ENCODE results near the gene FLVCR2.

FLVCR2 gene

GRCh38 chr14:75625034-75625433 lies 46.6 kb downstream of the FLVCR2 start:
- no peak overlapping the region for H3K4me3 Mint-ChIP-seq
- DNase-seq = no peak

GRCh38 chr14:75626396-75626795 lies 48.0 kb downstream of the FLVCR2 start:
- DNase-seq (no peak), ATAC-seq (no peak)
- H3K4me3 Mint-ChIP-seq = no peak overlapping the region
- H3K4me1 Mint-ChIP-seq = no peaks in the 10 kb centered on the region
- H3K27ac Mint-ChIP-seq = no peak overlapping the region
- H3K9me3 Mint-ChIP-seq = no peaks in the 10 kb centered on the region
- no peaks in the 10 kb centered on the region for H3K27me3 Mint-ChIP-seq

More at GRCh38 chr14:75625034-75625433, 46.6 kb downstream of the FLVCR2 start:
- H3K27me3 Mint-ChIP-seq = no peaks in the 10 kb centered on the region
- no peaks in the 10 kb centered on the region for H3K4me1 Mint-ChIP-seq
- ATAC-seq = no peak
- no peak overlapping the region for H3K27ac Mint-ChIP-seq
- no peaks in the 10 kb centered on the region for H3K9me3 Mint-ChIP-seq

GRCh38 chr14:75626863-75627262 lies 48.4 kb downstream of the FLVCR2 start:
- H3K4me1 Mint-ChIP-seq = no peaks in the 10 kb centered on the region
- no peak for DNase-seq

GRCh38 chr14:75627406-75627805 lies 49.0 kb downstream of the FLVCR2 start:
- Mint-ChIP-seq H3K27ac (no peak overlapping the region), H3K4me1 (no peaks in the 10 kb centered on the region), H3K27me3 (no peaks in the 10 kb centered on the region), H3K4me3 (no peak overlapping the region), H3K9me3 (no peaks in the 10 kb centered on the region)
- ATAC-seq (no peak), DNase-seq (no peak)

More at GRCh38 chr14:75626863-75627262, 48.4 kb downstream of the FLVCR2 start:
- Mint-ChIP-seq H3K4me3 (no peak overlapping the region), H3K27ac (no peak overlapping the region), H3K27me3 (no peaks in the 10 kb centered on the region), H3K9me3 (no peaks in the 10 kb centered on the region)
- no peak for ATAC-seq

GRCh38 chr14:75628816-75629215 lies 50.4 kb downstream of the FLVCR2 start:
- no peak for ATAC-seq
- no peaks in the 10 kb centered on the region for H3K27me3 Mint-ChIP-seq
- H3K27ac Mint-ChIP-seq = no peak overlapping the region

GRCh38 chr14:75630695-75631452 lies 52.5 kb downstream of the FLVCR2 start:
- Mint-ChIP-seq H3K4me3 (no peak overlapping the region), H3K27me3 (no peaks in the 10 kb centered on the region), H3K4me1 (no peaks in the 10 kb centered on the region), H3K9me3 (no peaks in the 10 kb centered on the region), H3K27ac (no peak overlapping the region)
- no peak for DNase-seq
- ATAC-seq = no peak

More at GRCh38 chr14:75628816-75629215, 50.4 kb downstream of the FLVCR2 start:
- H3K4me3 Mint-ChIP-seq = no peak overlapping the region
- no peak for DNase-seq
- no peaks in the 10 kb centered on the region for H3K4me1 Mint-ChIP-seq
- H3K9me3 Mint-ChIP-seq = no peaks in the 10 kb centered on the region

GRCh38 chr14:75631453-75631831 lies 53.0 kb downstream of the FLVCR2 start:
- H3K4me1 Mint-ChIP-seq = no peaks in the 10 kb centered on the region
- DNase-seq = no peak
- no peak overlapping the region for H3K27ac Mint-ChIP-seq
- H3K9me3 Mint-ChIP-seq = no peaks in the 10 kb centered on the region
- H3K27me3 Mint-ChIP-seq = no peaks in the 10 kb centered on the region
- no peak overlapping the region for H3K4me3 Mint-ChIP-seq
- no peak for ATAC-seq

GRCh38 chr14:75634848-75635247 lies 56.4 kb downstream of the FLVCR2 start:
- Mint-ChIP-seq H3K27ac (no peak overlapping the region), H3K9me3 (no peaks in the 10 kb centered on the region), H3K4me1 (no peaks in the 10 kb centered on the region), H3K27me3 (no peaks in the 10 kb centered on the region), H3K4me3 (no peak overlapping the region)
- DNase-seq (no peak), ATAC-seq (no peak)

- DNase-seq (no peak), ATAC-seq (no peak)
- Mint-ChIP-seq H3K4me1 (no peaks in the 10 kb centered on the region), H3K4me3 (no peak overlapping the region), H3K27ac (no peak overlapping the region), H3K9me3 (no peaks in the 10 kb centered on the region), H3K27me3 (no peaks in the 10 kb centered on the region)
Observed at GRCh38 chr14:75636100-75636692, 57.8 kb downstream of the FLVCR2 start.

- Mint-ChIP-seq H3K27ac (no peak overlapping the region), H3K9me3 (no peaks in the 10 kb centered on the region), H3K27me3 (no peaks in the 10 kb centered on the region), H3K4me1 (no peaks in the 10 kb centered on the region), H3K4me3 (no peak overlapping the region)
- no peak for DNase-seq
- no peak for ATAC-seq
Observed at GRCh38 chr14:75640876-75641275, 62.5 kb downstream of the FLVCR2 start.

GRCh38 chr14:75643985-75644384 lies 65.6 kb downstream of the FLVCR2 start:
- H3K27me3 Mint-ChIP-seq = no peaks in the 10 kb centered on the region
- no peak overlapping the region for H3K4me3 Mint-ChIP-seq
- ATAC-seq = no peak
- H3K4me1 Mint-ChIP-seq = no peaks in the 10 kb centered on the region
- H3K27ac Mint-ChIP-seq = no peak overlapping the region
- no peak for DNase-seq
- H3K9me3 Mint-ChIP-seq = no peaks in the 10 kb centered on the region

- no peaks in the 10 kb centered on the region for H3K4me1 Mint-ChIP-seq
- H3K27me3 Mint-ChIP-seq = no peaks in the 10 kb centered on the region
- H3K4me3 Mint-ChIP-seq = no peak overlapping the region
- DNase-seq (no peak), ATAC-seq (no peak)
- H3K27ac Mint-ChIP-seq = no peak overlapping the region
- no peaks in the 10 kb centered on the region for H3K9me3 Mint-ChIP-seq
Observed at GRCh38 chr14:75645056-75645455, 66.6 kb downstream of the FLVCR2 start.

GRCh38 chr14:75646762-75647161 lies 68.3 kb downstream of the FLVCR2 start:
- DNase-seq (no peak), ATAC-seq (no peak)
- Mint-ChIP-seq H3K9me3 (no peaks in the 10 kb centered on the region), H3K4me3 (no peak overlapping the region), H3K27ac (no peak overlapping the region), H3K27me3 (no peaks in the 10 kb centered on the region), H3K4me1 (no peaks in the 10 kb centered on the region)

- DNase-seq (no peak), ATAC-seq (no peak)
- no peaks in the 10 kb centered on the region for H3K9me3 Mint-ChIP-seq
- H3K4me1 Mint-ChIP-seq = no peaks in the 10 kb centered on the region
- H3K27me3 Mint-ChIP-seq = no peaks in the 10 kb centered on the region
- H3K27ac Mint-ChIP-seq = no peak overlapping the region
- no peak overlapping the region for H3K4me3 Mint-ChIP-seq
Observed at GRCh38 chr14:75647640-75648039, 69.2 kb downstream of the FLVCR2 start.

- Mint-ChIP-seq H3K4me3 (no peak overlapping the region), H3K27ac (peak overlapping the region in 1 of 2 donors; percentile 0), H3K9me3 (no peaks in the 10 kb centered on the region), H3K27me3 (no peaks in the 10 kb centered on the region), H3K4me1 (no peaks in the 10 kb centered on the region)
- no peak for DNase-seq
- no peak for ATAC-seq
Observed at GRCh38 chr14:75648066-75648838, 69.8 kb downstream of the FLVCR2 start.

GRCh38 chr14:75649337-75649736 lies 70.9 kb downstream of the FLVCR2 start:
- H3K4me1 Mint-ChIP-seq = no peaks in the 10 kb centered on the region
- no peaks in the 10 kb centered on the region for H3K9me3 Mint-ChIP-seq
- DNase-seq = no peak
- no peak overlapping the region for H3K27ac Mint-ChIP-seq
- H3K27me3 Mint-ChIP-seq = no peaks in the 10 kb centered on the region
- ATAC-seq = no peak
- H3K4me3 Mint-ChIP-seq = no peak overlapping the region

All from stimulated activated naive CD8-positive, alpha-beta T cell treated with anti-CD3 and anti-CD28 coated beads, Interleukin-15, amount 100 ng/mL, for 72 hours (primary cell).